GM10248 (cell line): ENCODE results near the gene SLC25A13.

ENCODE experiments used
- CTCF ChIA-PET: fragments of 300-600 bp; sonication (Branson Sonifier 250); formaldehyde crosslinking; extraction: SDS; loops from one replicate; lab custom pipeline; 2021; ENCODE audit warnings: antibody characterized with exemption; lab: Yijun Ruan, JAX
- POLR2A ChIA-PET: fragments of 350-650 bp; sonication (Branson Sonifier 250); formaldehyde crosslinking; extraction: SDS; loops from one replicate; lab custom pipeline; 2020; ENCODE audit warnings: antibody characterized with exemption; lab: Yijun Ruan, JAX
- DNase-seq: peaks from one replicate; pipeline ENCODE4 v3.0.0; 2012; ENCODE audit errors: extremely low spot score
- TF ChIP-seq, protein P1 (sequence below): IDR thresholded peaks from 2 replicates; pipeline ENCODE4 v1.5.1; 2012; ENCODE audit warnings: mild to moderate bottlenecking, low read depth; ENCODE audit errors: extremely low read depth, missing control alignments, control extremely low read depth

The SLC25A13 gene

DNA sequence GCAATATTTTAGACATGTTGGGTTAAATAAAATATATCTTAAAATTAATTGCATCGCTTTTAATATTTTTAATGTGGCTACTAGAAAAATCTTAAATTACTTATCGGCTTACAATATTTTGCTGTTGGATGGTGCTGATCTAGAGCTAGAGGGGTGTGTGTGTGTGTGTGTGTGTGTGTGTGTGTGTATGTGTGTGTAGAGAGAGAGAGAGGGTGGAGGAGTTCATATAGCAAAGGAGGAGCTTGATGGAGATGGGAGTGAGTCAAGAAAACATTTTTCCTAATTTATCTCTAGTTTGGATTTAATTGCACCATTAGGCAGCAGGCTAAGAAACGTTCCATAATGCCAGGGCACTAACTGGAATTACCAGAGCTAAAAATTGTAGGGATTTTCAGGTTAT is 10.4 kb upstream of the SLC25A13 start:
- CTCF ChIA-PET: no interaction called here
- POLR2A ChIA-PET: no interaction called here
- no peak for DNase-seq
- TF ChIP-seq, protein P1, sequence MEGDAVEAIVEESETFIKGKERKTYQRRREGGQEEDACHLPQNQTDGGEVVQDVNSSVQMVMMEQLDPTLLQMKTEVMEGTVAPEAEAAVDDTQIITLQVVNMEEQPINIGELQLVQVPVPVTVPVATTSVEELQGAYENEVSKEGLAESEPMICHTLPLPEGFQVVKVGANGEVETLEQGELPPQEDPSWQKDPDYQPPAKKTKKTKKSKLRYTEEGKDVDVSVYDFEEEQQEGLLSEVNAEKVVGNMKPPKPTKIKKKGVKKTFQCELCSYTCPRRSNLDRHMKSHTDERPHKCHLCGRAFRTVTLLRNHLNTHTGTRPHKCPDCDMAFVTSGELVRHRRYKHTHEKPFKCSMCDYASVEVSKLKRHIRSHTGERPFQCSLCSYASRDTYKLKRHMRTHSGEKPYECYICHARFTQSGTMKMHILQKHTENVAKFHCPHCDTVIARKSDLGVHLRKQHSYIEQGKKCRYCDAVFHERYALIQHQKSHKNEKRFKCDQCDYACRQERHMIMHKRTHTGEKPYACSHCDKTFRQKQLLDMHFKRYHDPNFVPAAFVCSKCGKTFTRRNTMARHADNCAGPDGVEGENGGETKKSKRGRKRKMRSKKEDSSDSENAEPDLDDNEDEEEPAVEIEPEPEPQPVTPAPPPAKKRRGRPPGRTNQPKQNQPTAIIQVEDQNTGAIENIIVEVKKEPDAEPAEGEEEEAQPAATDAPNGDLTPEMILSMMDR: no peak

DNA sequence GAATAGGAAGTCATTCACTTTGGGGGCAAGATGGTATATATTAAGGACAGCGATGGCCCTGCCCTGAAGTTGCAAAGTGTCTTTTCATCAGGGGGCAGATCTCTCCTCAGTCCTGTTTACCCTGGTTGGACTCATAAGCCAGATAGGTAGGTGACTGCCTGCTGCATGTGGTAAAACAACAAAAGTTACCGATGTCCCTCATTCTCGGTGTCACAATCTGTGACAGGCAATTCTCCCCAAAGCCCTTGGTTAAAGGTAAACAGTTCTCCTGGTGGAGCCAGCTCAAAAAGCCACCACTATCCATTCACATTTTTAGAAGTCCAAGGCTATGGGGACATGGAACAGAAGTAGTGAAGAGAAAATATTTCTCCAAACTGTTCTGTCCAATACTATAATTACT is 9.9 kb upstream of the SLC25A13 start:
- POLR2A ChIA-PET: no interaction called here
- no peak for DNase-seq
- CTCF ChIA-PET: no interaction called here
- TF ChIP-seq, protein P1: no peak

DNA sequence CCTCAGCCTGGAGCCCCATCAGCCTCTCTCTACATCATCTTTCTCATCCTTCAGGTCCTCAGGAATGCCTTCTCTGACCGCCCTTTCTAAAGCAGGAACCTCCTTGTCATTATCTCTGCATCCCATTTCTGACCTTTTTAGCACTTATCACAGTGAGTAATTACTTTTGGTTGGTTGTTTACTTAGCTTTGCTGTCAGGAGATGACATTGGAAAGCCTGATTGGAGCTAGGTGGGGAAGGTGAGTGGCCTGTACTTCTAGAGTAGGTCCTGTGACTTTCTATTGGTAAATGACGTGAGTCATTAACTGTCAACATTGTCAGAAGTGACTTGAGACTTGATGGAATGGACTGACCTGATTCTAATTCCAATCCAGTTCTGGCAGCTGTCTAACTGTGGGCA is 9.3 kb upstream of the SLC25A13 start:
- ChIA-PET CTCF (no interaction called here), POLR2A (no interaction called here)
- TF ChIP-seq, protein P1: no peak
- DNase-seq: no peak

DNA sequence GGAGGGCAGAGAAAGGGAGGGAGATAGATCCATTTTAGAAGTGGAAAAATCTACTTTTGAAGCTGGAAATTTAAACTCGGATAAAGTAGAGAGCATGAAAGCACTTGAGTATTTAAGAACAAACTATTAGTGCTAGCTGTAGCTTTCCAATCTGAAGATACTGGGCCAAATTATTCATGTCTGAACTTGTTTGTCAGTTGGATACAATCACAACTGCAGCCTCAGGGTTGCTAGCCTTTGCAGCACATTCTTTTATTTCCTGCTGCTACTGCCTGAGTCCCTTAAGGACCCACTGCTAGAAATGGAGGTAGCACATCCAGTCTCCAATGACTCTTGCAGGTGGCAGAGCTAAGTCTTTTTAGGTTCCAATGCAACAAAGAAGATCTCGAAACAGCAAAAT is 8.3 kb upstream of the SLC25A13 start:
- ChIA-PET POLR2A (no interaction called here), CTCF (interaction anchor here (1.0 kb wide), 1 partner anchor 10 kb away, joined by 3 read pairs; no protein-coding TSS in a partner anchor)
- TF ChIP-seq, protein P1: no peak
- no peak for DNase-seq

DNA sequence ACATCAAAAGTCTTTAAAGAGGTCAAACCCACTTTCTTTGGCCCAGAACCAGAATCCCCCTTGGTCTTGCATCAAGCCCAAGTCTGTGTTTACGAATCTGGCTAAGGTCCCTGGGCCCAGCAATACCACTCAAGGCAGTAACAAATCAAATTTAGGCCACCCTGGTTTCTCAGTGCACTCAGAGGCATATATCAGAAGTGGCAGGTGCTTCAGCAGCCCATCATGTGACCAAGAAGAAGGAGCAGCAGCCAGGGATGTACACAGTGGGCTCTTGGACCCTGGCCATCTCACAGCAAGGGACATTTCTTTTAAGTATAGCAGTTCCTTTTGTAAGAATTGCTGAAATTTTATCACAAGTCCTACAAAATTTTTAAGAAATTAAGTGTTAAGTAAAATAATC is 7.3 kb upstream of the SLC25A13 start:
- TF ChIP-seq, protein P1: no peak
- DNase-seq: no peak
- CTCF ChIA-PET: interaction anchor here (1.0 to 1.6 kb wide), 3 partner anchors 9 to 18 kb away, joined by 3 to 4 read pairs (median 3); no protein-coding TSS in a partner anchor
- POLR2A ChIA-PET: no interaction called here

DNA sequence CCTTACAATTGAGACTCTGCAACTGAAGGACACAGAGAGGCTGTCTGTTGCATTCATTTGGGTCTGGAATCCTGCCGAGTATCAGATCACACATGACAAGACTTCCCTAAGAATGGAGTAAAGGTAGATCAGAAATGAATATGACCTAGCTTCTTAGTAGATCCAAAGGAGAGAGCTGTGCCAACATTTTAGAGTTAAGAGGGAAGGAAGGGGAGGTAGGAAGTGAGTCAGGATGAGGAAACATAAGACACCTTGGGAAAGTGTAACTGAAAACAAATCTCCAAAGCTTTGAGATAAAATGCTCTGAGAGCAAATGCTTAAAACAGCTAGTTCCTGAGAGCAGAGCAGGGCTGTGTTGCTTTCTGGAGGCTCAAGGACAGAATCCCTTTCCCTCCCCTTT is 6.1 kb upstream of the SLC25A13 start:
- TF ChIP-seq, protein P1: no peak
- CTCF ChIA-PET: interaction anchor here (1.1 to 1.6 kb wide), 4 partner anchors 11 to 253 kb away, joined by 3 to 5 read pairs (median 4); no protein-coding TSS in a partner anchor
- POLR2A ChIA-PET: no interaction called here
- no peak for DNase-seq
